ENCODE results near the gene MAPK14. TPM values are rescaled to one million over a fixed set of nuclear protein-coding genes. Genes with fewer than 3 reads are reported as not detected.

The MAPK14 gene
- total and polyA plus RNA-seq, 2 of the 4 experiments (the other 2 are of a cell fraction), result 28.4 to 74.4 TPM

DNA sequence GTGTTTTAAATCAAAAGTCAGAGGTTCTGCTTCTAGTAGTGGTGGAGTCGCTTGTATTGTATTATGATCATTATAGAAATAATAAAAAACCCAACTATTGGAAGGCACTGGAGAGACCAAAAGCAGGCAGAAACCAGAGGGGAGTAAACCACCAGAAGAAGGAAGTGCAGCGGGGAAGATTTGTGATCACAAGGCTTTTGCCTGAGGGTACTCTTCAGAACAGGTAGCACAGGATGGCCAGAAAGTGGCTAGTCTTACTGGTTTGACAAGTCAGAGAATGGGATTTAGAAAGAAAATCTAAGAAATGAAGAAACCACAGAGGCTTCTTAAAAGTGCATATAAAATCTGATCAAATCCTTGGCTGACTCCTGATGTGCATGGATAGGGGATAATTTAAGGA is 126.7 kb downstream of the MAPK14 start:
- Histone ChIP-seq H3K9me1 (ENCODE audit: insufficient read depth, low read length) (no peaks in the 10 kb centered on the region), H2BK20ac (ENCODE audit: low read depth, low read length) (no peak overlapping the region), H4K5ac (ENCODE audit: low read depth, low read length) (no peak overlapping the region), H2AK9ac (replicated peaks; ENCODE audit: low read depth, low read length, poor library complexity) (no peak overlapping the region), H2BK120ac (ENCODE audit: low read depth, low read length) (no peak overlapping the region), H3K23ac (ENCODE audit: low read depth, low read length) (no peak overlapping the region), H2BK5ac (ENCODE audit: low read depth, low read length, poor library complexity, severe bottlenecking) (no peak overlapping the region), H3K9me3 (ENCODE audit: control insufficient read depth, insufficient read depth, low read length) (peaks cover 7% of the 10 kb centered on the region; the same call in 1 of the 2 replicates), H3K36me3 (ENCODE audit: control insufficient read depth, insufficient read depth, low read length) (no peaks in the 10 kb centered on the region), H3K27ac (ENCODE audit: insufficient read depth, low read length) (no peak overlapping the region), H3K4me2 (ENCODE audit: low read depth, low read length) (no peak overlapping the region), H4K8ac (ENCODE audit: low read depth in 2 of 2, low read length in 2 of 2) (no peak overlapping the region), H3K4ac (ENCODE audit: low read depth, low read length) (no peak overlapping the region), H2AFZ (replicated peaks; ENCODE audit: low read length, poor library complexity) (no peak overlapping the region), H3K27me3 (ENCODE audit: control insufficient read depth, insufficient read depth, low read length) (no peaks in the 10 kb centered on the region; the same call in 1 of the 2 replicates), H3K18ac (ENCODE audit: low read depth, low read length) (no peak overlapping the region), H3K79me1 (ENCODE audit: low read depth in 1 of 2, low read length in 2 of 2) (no peaks in the 10 kb centered on the region), H4K20me1 (ENCODE audit: insufficient read depth, low read length) (no peaks in the 10 kb centered on the region), H3K56ac (ENCODE audit: extremely low read depth, insufficient read depth, low read length) (no peak overlapping the region), H3K4me3 (ENCODE audit: insufficient read depth, low read depth, low read length) (no peak overlapping the region), H4K91ac (ENCODE audit: insufficient read depth, low read depth, low read length) (no peak overlapping the region), H2BK15ac (ENCODE audit: low read depth, low read length) (no peak overlapping the region), H3K9ac (ENCODE audit: low read depth, low read length) (no peak overlapping the region), H3K14ac (replicated peaks; ENCODE audit: low read depth, low read length) (no peak overlapping the region), H2AK5ac (ENCODE audit: low read depth, low read length) (no peak overlapping the region), H3K4me1 (ENCODE audit: control insufficient read depth, insufficient read depth, low read length) (no peaks in the 10 kb centered on the region)
- ChIA-PET CTCF (no interaction called here), POLR2A (ENCODE audit: unreplicated experiment) (no interaction called here)
- dilution Hi-C loops (cut with HindIII; ENCODE audit: low sequenced_read_pairs, unreplicated experiment), result no loop called here
- in situ Hi-C loops (cut with MboI; ENCODE audit: low sequenced_read_pairs), result no loop called here
- TF ChIP-seq, protein P1, sequence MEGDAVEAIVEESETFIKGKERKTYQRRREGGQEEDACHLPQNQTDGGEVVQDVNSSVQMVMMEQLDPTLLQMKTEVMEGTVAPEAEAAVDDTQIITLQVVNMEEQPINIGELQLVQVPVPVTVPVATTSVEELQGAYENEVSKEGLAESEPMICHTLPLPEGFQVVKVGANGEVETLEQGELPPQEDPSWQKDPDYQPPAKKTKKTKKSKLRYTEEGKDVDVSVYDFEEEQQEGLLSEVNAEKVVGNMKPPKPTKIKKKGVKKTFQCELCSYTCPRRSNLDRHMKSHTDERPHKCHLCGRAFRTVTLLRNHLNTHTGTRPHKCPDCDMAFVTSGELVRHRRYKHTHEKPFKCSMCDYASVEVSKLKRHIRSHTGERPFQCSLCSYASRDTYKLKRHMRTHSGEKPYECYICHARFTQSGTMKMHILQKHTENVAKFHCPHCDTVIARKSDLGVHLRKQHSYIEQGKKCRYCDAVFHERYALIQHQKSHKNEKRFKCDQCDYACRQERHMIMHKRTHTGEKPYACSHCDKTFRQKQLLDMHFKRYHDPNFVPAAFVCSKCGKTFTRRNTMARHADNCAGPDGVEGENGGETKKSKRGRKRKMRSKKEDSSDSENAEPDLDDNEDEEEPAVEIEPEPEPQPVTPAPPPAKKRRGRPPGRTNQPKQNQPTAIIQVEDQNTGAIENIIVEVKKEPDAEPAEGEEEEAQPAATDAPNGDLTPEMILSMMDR (conservative IDR thresholded peaks at IDR 0.05; ENCODE audit: low read depth, low read length), result no peak
- TF ChIP-seq USF2 (IDR thresholded peaks at IDR 0.05; ENCODE audit: low read depth, low read length) (no peak), RAD21 (IDR thresholded peaks at IDR 0.05; ENCODE audit: low read length) (no peak), POLR2A (IDR thresholded peaks at IDR 0.05; ENCODE audit: low read depth, low read length) (no peak)
- BruUV-seq (replicated peaks), result no TSS peak
- intact Hi-C loops (cut with micrococcal nuclease), result no loop called here
- ATAC-seq (ENCODE audit: low read depth) (no peak), DNase-seq (no peak)
- WGBS, 2 experiments (ENCODE audit: extremely low coverage in 2 of 2, insufficient read length in 1 of 2), result no CpG with 5 or more reads among the region's 2 CpGs
